Osteocyte (in vitro differentiated cells): ENCODE measurements around the gene NXF2B. TPM values are rescaled to one million over a fixed set of nuclear protein-coding genes. Genes with fewer than 3 reads are reported as not detected.
"Not testable (repeated sequence)": the region's sequence is repeated elsewhere in the genome, so short reads cannot be mapped to it uniquely, and the experiment has no call there.

Source experiments
- DNase-seq: peaks from one replicate; pipeline ENCODE4 v3.0.0; 2021; ENCODE audit warnings: mixed read lengths; ENCODE audit not compliant: unreplicated experiment; ENCODE audit errors: extremely low spot score
- H3K27ac Mint-ChIP-seq: one replicate; pipeline ENCODE4 v1.8.0; 2021; ENCODE audit warnings: mild to moderate bottlenecking, mixed read lengths; ENCODE audit not compliant: unreplicated experiment
- H3K27me3 Mint-ChIP-seq: one replicate; pipeline ENCODE4 v1.8.0; 2021; ENCODE audit warnings: mixed read lengths; ENCODE audit not compliant: unreplicated experiment
- H3K36me3 Mint-ChIP-seq: one replicate; pipeline ENCODE4 v1.8.0; 2021; ENCODE audit warnings: mixed read lengths; ENCODE audit not compliant: unreplicated experiment
- H3K4me1 Mint-ChIP-seq: one replicate; pipeline ENCODE4 v1.8.0; 2021; ENCODE audit warnings: mixed read lengths; ENCODE audit not compliant: unreplicated experiment
- H3K4me3 Mint-ChIP-seq: one replicate; pipeline ENCODE4 v1.8.0; 2021; ENCODE audit warnings: mild to moderate bottlenecking, moderate library complexity, mixed read lengths; ENCODE audit not compliant: unreplicated experiment
- H3K9me3 Mint-ChIP-seq: one replicate; pipeline ENCODE4 v1.8.0; 2021; ENCODE audit warnings: mixed read lengths; ENCODE audit not compliant: unreplicated experiment
- CTCF ChIP-seq: fragments of 200-600 bp; sonication (generic); IDR thresholded peaks from 2 replicates; pipeline ENCODE4 v1.5.0; 2021; ENCODE audit warnings: antibody characterized with exemption, mild to moderate bottlenecking, moderate library complexity
- long read RNA-seq: library from polyadenylated mRNA; unstranded; transcript quantifications from one replicate; pipeline ENCODE4 v2.0.0, GENCODE V29; 2021
- total RNA-seq: library from RNA; stranded (reverse); gene quantifications from 2 replicates; pipeline ENCODE4 v1.2.1, GENCODE V29; 2021

Gene NXF2B
- not detected in 2 replicates for total RNA-seq
- long read RNA-seq: 0 reads

GRCh38 chrX:102439908-102440307 lies at the start of gene NXF2B:
Gene NXF2B, minus strand, starts transcription at chrX:102440008. Its CDS starts 59,972 bp downstream, at chrX:102380036.
- DNase-seq, H3K4me1 Mint-ChIP-seq, H3K27ac Mint-ChIP-seq, H3K4me3 Mint-ChIP-seq, H3K36me3 Mint-ChIP-seq, H3K27me3 Mint-ChIP-seq, H3K9me3 Mint-ChIP-seq: not testable (repeated sequence)

GRCh38 chrX:102478765-102479164 lies 39.0 kb upstream of the NXF2B start:
- H3K4me3 Mint-ChIP-seq, H3K4me1 Mint-ChIP-seq, H3K27ac Mint-ChIP-seq, DNase-seq, H3K36me3 Mint-ChIP-seq, H3K27me3 Mint-ChIP-seq, H3K9me3 Mint-ChIP-seq: not testable (repeated sequence)

GRCh38 chrX:102471762-102472220 lies 32.0 kb upstream of the NXF2B start, which contains the start of gene TCP11X2:
Gene TCP11X2, minus strand, starts transcription at chrX:102471812.
- not testable (repeated sequence) for DNase-seq, H3K27me3 Mint-ChIP-seq

GRCh38 chrX:102470215-102470614 lies 30.4 kb upstream of the NXF2B start:
- DNase-seq, H3K27ac Mint-ChIP-seq, H3K4me3 Mint-ChIP-seq, H3K9me3 Mint-ChIP-seq, H3K36me3 Mint-ChIP-seq, H3K27me3 Mint-ChIP-seq, H3K4me1 Mint-ChIP-seq: not testable (repeated sequence)

More at GRCh38 chrX:102471762-102472220, 32.0 kb upstream of the NXF2B start, which contains the start of gene TCP11X2:
- H3K36me3 Mint-ChIP-seq, H3K4me3 Mint-ChIP-seq, H3K27ac Mint-ChIP-seq, H3K4me1 Mint-ChIP-seq, H3K9me3 Mint-ChIP-seq: not testable (repeated sequence)

- not testable (repeated sequence) for H3K4me3 Mint-ChIP-seq, H3K9me3 Mint-ChIP-seq, DNase-seq, H3K27ac Mint-ChIP-seq, H3K4me1 Mint-ChIP-seq, H3K27me3 Mint-ChIP-seq, H3K36me3 Mint-ChIP-seq
Observed at GRCh38 chrX:102458615-102459014, 18.8 kb upstream of the NXF2B start.

- H3K36me3 Mint-ChIP-seq, H3K27me3 Mint-ChIP-seq, H3K4me1 Mint-ChIP-seq: not testable (repeated sequence)
Observed at GRCh38 chrX:102414493-102414892, 25.3 kb downstream of the NXF2B start.

GRCh38 chrX:102345916-102346315 lies 93.9 kb downstream of the NXF2B start:
- peak; percentile 79 for TF ChIP-seq CTCF
- peaks cover 5% of the 10 kb centered on the region for H3K9me3 Mint-ChIP-seq
- no peaks in the 10 kb centered on the region for H3K4me1 Mint-ChIP-seq
- H3K4me3 Mint-ChIP-seq: no peak overlapping the region
- no peak overlapping the region for H3K27ac Mint-ChIP-seq
- peak; percentile 85 for DNase-seq
- H3K27me3 Mint-ChIP-seq: no peaks in the 10 kb centered on the region
- no peaks in the 10 kb centered on the region for H3K36me3 Mint-ChIP-seq

More at GRCh38 chrX:102414493-102414892, 25.3 kb downstream of the NXF2B start:
- H3K4me3 Mint-ChIP-seq, H3K27ac Mint-ChIP-seq, H3K9me3 Mint-ChIP-seq, DNase-seq: not testable (repeated sequence)

- no peak overlapping the region for H3K4me3 Mint-ChIP-seq
Observed at GRCh38 chrX:102341867-102342266, 97.9 kb downstream of the NXF2B start.

More at GRCh38 chrX:102341867-102342266, 97.9 kb downstream of the NXF2B start:
- no peak for TF ChIP-seq CTCF
- no peak overlapping the region for H3K27ac Mint-ChIP-seq
- H3K9me3 Mint-ChIP-seq: no peaks in the 10 kb centered on the region
- H3K4me1 Mint-ChIP-seq: no peaks in the 10 kb centered on the region
- no peak for DNase-seq
- no peaks in the 10 kb centered on the region for H3K27me3 Mint-ChIP-seq
- H3K36me3 Mint-ChIP-seq: no peaks in the 10 kb centered on the region
